GM18519 (cell line): Measurements from ENCODE around the gene EEA1.
"Not testable (repeated sequence)": the region's sequence is repeated elsewhere in the genome, so short reads cannot be mapped to it uniquely, and the experiment has no call there.

ENCODE experiments used
- ATAC-seq: cut with Tn5 transposase; IDR thresholded peaks from one replicate; pipeline ENCODE4 v1.9.1; 2021; ENCODE audit warnings: mild to moderate bottlenecking, moderate library complexity; ENCODE audit not compliant: unreplicated experiment, low FRiP score

Gene EEA1

DNA sequence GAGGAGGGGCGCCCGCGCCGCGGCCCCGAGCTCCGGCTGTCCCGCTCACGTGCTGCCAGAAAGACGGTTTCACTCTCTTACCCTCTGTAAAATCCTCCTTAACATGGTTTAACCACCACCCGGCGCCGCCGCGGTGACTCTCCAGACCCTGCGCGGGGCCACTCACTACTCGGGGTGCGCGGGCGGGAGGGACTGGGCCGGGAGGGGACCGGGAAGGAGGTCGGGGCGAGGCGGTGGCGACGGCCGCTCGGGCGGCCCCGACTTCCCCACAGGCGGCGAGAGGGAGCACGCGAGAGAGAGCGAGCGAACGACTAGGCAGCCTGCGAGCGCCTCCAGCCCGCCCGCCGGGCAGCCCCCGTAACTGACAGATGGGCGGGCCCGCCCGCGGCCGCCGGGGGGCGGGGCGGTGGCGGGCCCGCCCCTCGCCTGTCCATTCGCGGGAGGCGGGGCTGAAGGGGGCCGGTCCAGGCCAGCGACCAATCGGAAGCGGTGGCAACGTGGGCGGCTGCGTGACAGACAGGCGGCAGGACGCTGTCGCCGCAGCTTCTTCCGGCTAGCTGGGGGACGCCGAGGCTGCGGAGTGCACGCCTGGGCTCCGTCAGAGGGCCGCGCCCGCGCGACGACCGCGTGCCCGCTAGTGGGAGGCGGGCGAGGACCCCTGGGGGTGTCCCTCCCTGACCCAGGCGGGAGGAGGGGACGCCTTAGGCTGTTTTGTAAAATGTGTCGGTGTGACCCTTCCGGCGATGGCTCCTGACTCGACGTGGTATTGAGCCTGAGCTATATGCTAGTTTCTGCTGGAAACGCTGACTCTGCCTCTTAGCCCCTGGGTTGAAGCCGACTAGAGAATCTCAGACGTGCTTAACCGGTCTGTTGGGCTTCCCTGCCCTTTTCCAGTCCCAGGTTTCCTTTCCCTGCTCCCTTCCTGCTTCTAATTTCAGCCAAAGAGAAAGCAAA lies at the start of gene EEA1:
Gene EEA1 (minus strand): TSS at position 334 of the 954 bp plus-strand sequence. CDS start 229 bp downstream, at position 105.
- peak; percentile 89 for ATAC-seq

DNA sequence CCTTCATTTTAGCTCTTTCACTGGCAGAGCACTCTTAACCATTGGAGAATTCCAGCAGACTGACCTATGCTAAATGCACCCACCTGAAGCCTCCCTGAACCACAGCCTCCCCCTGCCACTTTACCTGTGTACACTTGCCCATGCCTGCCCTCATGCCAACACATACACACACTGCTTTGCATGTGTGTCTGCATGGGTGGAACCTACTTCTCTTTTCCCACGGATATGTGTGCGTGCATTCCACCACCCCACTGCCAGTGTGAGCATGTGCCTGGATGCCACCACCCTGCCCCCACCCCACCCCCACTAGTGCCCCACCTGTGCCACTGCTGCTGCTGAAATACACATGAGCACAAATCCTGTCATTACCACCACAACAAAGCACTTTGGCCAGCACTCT lies 49.5 kb upstream of the EEA1 start:
- no peak for ATAC-seq

DNA sequence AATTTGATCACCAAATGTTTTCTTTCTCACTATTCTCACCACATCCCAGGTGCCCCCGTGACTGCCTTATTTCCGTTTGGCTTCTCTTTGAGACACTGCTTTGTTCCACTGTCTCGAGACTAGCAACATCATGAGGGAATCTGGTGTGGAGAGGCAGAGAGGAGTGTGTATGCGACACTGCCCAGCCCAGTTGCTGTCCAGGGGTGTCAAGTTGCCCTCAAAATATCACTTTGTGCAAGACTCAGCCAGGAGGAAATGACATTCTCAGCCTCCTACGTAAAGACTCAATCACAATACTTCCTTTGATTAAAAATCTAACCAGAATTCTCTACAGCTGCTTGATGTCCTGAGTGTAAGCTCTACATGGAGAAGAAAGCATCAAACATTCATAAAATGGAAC lies 48.2 kb upstream of the EEA1 start:
- ATAC-seq: no peak

DNA sequence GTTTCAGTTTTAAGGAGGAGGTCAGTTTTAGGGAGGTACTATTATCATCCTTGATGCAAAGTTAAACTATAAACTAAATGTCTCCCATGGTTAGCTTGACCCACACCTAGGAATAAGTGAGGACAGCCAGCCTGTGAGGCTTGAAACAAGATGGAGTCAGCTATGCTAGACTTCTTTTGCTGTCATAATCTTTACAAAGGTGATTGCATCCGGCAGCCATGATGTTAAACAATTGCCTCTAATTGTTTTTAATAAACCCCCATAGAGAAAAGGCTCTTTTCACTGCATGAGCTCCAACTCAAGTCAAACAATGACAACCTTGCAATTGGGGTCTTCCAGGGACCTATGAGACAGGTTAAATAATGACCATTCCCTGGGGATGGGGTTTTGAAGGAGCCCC lies 45.7 kb upstream of the EEA1 start:
- no peak for ATAC-seq

- peak; percentile 38 for ATAC-seq
Measured at GRCh38 chr12:92973614-92974013, 44.5 kb upstream of the EEA1 start.

GRCh38 chr12:92971859-92972524 lies 42.9 kb upstream of the EEA1 start:
- no peak for ATAC-seq

GRCh38 chr12:92968176-92968813 lies 39.2 kb upstream of the EEA1 start:
- no peak for ATAC-seq

DNA sequence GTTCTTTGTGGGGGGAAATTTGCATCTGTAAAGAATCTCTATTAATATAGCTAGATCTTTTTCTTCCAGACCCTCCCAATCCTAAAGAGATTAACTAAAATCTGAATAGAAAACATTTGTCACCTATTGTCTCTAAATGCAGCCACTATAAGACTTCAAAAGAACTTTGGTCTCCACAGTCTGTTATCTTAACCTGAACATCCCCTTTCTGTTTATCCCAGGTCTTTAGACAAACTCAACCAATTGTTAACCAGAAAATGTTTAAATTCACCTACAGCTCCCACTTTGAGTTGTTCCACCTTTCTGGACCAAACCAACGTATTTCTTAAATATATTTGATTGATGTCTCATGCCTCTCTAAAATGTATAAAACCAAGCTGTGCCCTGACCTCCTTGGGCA lies 35.3 kb upstream of the EEA1 start:
- ATAC-seq: not testable (repeated sequence)

- ATAC-seq: no peak
Measured at GRCh38 chr12:92961949-92962348, 32.9 kb upstream of the EEA1 start.

GRCh38 chr12:92955997-92956663 lies 27.0 kb upstream of the EEA1 start:
- ATAC-seq: no peak

- no peak for ATAC-seq
Measured at GRCh38 chr12:92953747-92954146, 24.7 kb upstream of the EEA1 start.

DNA sequence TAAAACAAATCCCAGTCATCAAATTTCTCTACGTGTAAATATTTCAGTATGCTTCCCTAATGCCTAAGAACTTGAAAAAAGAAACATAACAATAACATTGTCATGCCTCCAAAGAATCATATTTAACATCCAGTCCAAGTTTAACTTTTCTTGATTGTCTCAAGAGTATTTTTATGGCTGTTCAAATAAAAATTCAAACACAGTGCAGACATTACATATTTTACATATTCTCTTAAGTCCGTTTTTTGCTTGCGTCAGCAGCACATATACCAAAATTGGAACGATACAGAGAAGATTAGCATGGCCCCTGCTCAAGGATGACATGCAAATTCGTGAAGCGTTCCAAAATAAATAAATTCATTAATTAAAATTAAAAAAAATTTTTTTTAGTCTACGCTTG lies 23.3 kb upstream of the EEA1 start:
- ATAC-seq: no peak

DNA sequence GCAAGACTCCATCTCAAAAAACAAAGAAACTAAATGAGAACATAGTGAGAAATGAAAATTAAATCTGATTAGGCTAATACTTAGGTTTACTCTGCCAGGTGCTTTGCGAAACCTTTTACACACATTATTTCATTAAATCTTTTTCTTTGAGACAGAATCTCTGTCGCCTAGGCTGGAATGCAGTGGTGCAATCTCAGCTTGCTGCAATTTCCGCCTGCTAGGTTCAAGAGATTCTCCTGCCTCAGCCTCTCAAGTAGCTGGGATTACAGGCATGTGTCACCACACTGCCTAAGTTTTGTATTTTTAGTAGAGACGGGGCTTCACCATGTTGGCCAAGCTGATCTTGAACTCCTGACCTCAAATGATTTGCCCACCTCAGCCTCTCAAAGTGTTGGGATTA lies 21.9 kb upstream of the EEA1 start:
- no peak for ATAC-seq

DNA sequence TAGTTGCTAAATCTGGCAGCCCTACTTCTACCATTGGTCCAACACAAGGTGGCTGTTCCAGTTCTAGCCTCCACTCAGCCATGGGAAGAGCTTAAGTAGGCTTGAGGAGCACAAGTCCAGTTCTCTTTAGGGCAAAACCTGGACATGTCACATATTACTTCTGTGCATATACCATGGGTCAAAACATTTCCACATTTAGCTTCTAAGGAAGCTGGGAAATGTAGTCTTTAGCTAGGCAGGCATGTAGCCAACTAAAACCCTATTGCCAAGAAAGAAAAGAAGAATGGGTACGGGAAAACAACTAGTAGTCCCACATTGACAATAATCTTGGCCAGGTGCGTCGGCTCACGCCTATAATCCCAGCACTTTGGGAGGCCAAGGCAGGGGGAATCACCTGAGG lies 20.9 kb upstream of the EEA1 start:
- ATAC-seq: no peak

- ATAC-seq: no peak
Measured at GRCh38 chr12:92949466-92949865, 20.4 kb upstream of the EEA1 start.

DNA sequence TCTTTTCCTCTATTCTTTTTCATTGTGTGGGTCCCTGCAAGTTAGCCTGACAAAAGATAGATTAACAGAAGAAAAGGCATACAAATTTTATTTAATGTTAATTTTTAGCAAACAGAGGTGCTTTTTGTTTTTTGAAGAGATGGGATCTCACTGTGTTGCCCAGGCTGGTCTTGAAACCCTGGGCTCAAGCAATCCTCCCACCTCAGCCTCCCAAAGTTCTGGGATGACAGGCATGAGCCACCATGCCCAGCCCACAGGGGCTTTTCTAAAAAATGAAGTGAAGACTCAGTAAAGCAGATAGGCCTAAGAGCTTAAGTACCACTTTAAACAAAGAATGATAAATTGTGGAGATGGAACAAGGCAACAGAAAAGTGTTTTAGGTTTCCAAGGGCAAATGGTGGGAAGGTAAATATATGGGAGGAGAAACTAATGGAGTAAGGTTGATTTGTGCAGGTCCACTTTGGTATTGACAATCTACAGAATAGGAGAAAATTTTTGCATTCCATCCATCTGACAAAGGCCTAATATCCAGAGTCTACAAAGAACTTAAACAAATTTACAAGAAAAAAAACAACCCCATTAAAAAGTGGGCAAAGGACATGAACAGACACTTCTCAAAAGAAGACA lies 18.6 kb upstream of the EEA1 start:
- no peak for ATAC-seq

DNA sequence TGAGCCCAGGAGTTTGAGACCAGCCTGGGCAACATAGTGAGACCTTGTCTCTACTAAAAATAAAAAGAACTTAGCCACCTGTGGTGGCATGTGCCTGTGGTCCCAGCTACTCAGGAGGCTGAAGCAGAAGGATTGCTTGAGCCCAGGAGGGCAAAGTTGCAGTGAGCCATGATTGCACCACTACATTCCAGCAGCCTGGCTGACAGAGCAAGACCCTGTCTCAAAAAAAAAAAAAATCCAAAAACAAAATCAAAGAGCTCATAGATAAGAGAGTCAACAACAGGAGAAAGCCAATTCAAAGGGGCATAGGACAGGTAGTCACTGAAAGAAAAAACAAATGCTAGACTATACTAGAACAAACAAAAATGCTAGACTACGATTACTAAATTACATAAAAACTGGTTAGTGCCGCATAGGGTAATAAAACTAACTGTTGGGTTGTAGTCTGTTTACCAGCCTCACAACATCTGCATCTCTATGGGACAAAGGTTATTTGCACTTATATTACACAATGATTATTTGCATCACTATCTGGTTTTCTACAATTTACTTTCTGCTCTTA lies 16.6 kb upstream of the EEA1 start:
- no peak for ATAC-seq

- ATAC-seq: no peak
Measured at GRCh38 chr12:92943482-92944250, 14.6 kb upstream of the EEA1 start.

DNA sequence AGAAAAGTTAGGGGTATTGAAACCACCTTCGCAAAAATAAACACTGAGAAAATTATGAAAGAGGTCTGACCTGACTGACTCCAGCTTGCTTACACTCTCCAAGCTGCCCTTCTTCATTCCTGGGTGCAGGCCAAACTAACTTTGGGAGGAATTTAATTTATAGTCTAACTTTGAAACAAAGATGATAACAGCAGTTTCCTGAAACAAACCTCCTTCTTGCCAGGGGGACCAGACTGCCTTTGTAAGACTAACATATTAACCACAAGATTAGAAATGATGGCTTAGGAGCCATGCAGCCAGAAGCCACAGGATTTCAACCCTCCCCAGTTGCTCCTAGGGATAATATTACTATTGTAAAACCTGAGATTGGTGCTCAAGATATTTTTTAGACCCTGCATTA lies 13.8 kb upstream of the EEA1 start:
- ATAC-seq: no peak
